Measurements from ENCODE around the gene BCAS1. TPM values are rescaled to one million over a fixed set of nuclear protein-coding genes. Genes with fewer than 3 reads are reported as not detected.

BCAS1 gene
- polyA plus RNA-seq, 12 donors, result 3.5 to 14.6 (median 5.7) TPM; not detected in 1

DNA sequence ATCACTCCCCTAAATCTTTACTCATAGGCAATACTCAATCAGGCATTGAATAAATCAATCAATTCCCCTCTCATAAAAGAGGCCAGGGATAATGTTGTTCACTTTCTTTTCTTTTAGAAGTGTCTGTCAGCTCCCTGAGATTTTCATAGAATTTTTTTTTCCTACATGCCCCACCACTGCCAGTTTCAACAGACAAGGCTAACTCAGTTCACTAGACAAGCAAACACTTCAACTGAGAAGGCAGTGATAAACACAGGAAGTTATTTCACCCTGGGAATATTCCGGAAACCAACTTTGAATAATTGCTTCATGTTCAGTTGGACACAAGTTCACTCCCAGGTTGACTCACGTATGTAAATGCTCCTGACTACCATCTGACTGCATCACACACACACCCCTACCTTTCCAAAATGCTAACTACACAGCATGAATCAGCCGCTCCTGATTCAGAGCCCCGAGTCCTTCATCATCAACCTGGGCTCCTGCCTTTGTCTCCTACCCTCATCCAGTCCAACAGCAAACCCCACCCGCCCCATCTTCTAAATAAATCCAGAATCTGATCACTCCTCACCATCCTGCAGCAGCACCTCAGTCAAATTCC lies 143.9 kb downstream of the BCAS1 start:
- DNase-seq, result no peak

DNA sequence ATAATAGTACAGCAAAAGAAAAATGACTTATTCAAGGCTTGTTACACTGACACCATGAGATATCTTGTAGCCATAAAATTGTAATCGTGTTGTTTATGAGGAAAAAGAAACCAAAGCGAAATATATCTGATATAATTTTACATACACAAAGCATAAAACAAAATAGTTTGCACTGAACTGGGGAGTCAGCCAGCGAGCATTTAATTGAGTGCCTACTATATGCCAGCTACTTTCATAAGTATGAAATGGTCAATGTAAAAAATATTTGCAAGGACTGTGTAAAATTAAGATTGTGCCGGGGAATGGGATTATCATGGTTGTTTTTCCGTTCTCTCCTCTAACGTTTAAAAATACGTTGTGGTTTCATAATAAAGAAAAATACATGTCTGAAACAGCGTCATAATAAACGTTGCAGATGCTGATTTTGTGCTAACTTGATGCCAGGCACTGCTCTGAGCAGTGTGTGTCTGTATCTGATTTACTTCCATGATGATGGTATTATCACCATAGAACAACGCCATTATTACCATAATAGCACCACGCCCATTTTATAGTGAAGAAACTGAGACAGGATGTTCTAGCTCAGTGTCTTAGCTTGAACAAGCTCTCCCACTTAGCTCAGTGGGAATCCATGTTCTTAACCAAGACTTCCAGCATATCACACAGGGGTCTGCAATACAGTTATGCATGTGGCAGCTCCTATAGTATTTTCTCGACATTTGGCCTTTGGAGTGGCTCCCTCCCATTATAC lies 144.6 kb downstream of the BCAS1 start:
- DNase-seq, result no peak

DNA sequence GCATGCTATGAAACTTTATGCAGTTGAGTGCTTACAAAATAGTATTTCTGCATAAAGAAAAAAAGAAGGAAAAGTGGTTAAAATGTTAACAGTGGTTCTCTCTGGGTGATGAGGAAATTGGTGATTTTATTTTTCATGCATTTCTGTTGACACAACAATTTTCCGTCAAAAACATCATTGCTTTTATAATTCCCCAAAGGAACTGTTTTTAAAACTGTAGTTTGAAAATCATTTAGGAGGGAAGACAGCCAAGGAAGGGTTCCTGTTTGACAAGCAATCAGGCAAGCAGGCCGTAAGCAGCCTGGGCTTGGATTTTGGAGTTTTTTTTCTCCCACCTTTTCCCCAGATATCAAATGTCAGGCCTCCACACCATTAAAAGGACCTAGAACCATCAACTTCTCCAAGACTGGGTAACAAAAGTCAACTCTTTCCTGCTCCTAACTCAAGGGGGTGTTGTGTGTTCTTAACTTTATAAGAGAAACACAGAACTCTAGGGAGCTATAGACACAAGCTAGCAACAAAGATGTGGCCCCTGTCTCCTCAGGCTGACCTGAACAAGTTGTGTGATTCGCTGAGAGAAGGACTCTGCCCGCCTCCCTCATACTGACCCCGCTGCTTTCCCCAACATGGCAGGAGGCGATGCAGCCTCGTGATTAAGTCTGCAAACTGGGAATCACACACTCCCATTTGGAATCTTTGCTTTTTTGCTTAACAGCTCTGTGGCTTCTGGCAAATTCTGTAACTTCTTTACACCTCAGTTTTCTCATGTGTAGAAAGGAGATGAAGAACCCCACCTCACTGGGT lies 146.6 kb downstream of the BCAS1 start:
- no peak for DNase-seq

DNA sequence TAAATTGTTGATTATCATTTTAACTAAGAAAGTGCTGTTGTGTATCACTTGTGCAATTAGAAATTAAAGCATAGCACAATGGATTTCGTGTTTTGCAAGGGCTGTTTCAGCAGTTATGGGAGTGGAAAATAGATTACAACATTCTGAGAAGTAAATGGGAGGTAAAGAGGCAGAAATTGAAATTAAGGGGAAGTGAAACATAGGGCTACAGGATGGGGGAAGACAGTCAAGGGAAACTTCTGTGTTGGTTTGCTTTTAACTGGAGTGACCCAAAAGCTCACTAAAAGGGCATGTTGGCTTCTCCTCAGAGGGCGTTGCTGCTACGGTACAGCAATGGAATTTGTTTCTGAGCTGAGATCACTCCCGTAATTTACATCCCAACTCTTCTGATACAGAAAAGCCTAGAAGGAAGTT lies 147.5 kb downstream of the BCAS1 start:
- DNase-seq, result no peak

DNA sequence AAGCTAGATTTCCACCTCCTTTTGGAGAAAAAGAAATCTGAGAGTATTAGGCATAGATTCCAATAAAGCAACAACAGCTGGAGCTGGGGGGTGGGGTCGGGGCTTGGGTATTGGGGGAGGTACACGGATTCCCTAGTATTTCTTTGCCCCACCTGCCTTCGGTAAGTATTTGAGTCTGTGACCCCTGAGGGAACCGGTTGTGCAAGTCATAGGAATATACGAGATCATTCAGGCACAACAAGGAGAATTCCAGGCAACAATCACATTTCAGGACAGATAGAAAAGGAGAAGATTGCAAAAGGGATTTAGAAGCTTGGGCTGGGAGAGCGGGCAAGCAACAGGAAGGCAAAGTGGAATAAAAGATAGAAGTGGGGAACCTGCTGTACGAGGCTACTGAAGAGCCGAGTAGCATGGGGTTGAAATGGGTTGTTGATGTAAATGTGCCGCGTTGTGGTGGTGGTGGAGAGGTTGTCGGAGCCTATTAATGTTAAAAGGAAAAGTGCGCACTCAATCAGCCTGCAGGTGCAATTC lies 148.9 kb downstream of the BCAS1 start:
- no peak for DNase-seq

DNA sequence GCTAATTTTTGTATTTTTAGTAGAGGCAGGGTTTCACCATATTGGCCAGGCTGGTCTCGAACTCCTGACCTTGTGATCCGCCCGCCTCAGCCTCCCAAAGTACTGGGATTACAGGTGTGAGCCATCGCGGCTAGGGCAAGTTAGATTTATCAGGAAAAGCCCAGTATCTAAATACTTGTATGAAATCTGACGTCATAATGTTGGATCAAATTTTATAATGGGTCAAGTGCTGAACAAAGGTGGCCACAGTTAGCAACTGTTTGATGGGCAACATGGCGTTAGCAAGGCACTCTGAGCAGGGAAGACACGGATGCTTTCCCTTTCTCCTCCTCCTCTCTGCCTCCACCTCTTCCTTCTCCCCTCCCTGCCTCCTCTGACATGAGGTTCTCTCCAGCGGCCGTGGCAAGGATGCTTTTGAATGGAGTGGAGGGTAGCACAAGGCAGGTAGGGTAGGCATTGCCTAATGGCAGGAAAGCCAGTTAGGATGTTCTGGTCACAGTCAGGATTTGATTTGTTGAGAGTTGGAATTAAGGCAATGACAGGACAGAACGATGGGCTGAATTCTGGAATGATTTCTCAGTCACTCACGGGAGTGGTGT lies 149.6 kb downstream of the BCAS1 start:
- no peak for DNase-seq

DNA sequence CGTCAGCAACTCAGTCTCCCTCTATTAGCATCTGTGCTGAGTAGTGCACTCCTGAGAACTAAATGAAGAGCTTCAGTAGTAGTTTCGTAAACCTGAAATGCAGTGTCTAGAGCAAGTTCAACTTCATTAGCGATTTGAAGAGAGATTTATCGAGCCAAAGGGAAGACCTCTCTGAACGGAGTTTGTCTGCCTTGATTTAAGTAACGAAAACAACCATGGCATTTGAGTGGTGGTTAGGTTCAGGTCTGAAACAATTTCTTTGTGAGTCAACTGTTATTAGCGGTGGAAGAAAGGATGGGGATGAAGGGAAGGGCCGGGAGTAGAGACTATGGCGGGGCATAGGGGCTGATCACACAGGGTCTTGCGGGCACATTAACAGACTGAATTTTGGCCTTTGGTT lies 150.5 kb downstream of the BCAS1 start:
- no peak for DNase-seq

DNA sequence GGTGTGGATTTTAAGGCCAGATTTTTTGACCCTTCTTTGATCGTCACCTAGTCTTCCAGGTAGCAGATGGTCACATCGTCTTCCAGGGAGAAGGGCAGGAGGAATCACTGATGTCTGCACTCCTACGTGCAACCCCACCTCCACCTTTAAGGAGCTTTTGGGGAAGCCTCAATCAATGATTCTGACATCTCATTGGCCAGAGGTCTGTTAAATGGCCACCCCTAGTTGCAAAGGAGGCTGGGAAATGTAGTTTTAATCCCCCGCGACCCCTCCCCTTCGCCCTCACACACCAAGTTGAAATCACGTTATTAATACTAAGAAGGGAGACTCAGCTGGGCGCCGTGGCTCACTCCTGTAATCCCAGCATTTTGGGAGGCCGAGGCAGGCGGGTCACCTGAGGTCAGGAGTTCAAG lies 151.4 kb downstream of the BCAS1 start:
- no peak for DNase-seq

DNA sequence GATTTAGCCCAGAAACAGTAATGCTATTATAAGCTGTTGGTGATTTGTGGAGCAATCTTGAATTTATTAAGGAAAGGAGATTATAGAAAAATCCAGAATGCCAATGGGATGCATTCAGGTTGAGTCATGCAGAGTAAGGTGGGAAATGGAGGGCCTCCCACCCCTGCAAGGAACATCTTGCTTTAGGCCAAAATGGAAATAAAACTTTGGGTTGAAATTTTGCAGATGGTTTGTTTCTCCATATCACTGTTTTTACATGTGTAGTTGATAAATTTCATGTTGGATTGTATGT lies 152.4 kb downstream of the BCAS1 start:
- no peak for DNase-seq

DNA sequence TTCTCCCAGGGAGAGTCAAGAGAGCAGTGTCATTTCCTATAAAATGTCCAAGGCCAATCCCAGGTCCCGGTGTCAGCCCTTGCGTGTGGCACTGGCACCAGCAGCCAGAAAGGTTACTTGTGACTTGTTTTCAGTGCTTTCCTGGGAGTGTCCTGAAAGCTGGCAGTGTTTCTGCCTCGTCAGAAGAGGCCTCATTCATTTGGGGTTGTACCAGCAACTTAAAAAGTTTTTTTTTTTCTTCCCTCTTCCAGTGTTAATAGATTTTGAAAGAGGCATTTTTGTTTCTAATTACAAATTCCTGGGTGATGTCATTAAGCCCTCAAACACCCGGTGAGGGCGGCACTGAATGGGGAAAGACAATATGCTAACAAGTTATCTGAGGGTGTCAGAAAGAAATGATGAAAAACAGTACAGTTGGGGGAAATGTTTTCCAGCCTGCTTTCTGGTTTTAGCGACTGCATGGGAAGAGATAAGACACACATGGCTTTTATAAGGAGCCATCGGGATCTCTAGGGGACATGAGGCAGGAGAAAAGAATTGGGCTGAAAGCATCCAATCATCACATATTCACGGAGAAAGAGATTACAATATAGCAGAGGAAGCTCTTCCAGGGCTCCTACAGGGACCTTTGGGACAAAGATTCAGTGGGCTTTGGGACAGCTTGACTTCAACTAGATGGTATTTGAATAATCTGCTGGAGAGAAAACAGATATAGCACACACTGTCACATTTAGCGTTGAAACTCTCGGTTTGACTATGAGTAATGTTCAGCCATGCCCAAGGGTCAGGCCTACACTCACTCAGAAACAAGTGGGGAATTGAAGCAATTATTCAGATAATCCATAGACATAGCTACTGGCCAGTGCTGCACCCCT lies 153.0 kb downstream of the BCAS1 start:
- DNase-seq, result no peak

DNA sequence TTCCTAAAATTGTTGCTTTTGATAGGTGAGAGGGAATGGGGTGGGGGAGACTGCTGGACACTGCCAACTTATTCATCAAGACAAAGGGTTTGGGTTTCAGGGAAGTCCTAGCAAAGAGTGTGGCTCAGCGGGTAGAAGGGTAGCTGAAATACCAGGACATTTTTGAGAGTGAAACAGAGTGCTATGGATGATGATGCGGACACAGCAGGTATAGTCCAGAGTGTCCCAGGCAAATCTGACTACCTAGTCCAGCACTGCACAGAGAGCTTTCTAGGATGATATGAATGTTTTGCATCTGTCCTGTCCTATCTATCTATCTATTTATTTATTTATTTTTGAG lies 154.3 kb downstream of the BCAS1 start:
- no peak for DNase-seq

DNA sequence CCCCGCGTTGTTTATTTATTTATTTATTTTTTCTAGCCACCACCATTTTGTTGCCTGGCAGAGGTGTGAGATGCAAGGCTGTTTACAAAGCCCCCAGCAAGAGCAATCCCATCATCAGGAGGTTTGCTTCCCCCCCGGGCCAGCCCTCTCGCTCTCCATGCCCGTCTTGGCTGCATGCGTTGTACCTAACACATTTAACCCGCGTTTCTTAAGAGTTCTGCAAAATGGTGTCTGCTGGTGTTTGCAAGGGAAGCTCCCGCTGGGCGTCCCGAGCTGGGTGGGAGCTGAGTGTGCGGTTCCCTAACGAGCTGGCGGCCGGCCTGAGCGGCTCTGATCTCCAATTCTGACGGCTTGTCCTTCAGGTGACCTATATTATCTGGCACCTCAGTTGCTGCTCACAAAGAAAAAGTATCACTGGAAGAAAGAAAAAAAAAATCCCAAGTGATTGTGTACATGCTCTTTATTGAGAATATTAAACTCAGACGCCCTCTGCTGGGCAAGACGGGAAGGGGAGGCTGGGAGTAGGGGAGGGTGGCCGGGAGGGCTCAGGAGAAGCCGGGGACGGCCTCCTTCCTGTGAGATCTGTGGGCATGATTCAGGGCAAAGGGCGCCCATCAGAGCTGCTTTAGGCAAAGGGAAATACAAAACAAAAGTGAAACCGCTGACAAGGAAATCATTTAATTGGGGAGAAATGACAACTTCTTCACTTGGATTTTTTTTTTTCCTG lies 154.8 kb downstream of the BCAS1 start:
- peak; percentile 94 for DNase-seq

DNA sequence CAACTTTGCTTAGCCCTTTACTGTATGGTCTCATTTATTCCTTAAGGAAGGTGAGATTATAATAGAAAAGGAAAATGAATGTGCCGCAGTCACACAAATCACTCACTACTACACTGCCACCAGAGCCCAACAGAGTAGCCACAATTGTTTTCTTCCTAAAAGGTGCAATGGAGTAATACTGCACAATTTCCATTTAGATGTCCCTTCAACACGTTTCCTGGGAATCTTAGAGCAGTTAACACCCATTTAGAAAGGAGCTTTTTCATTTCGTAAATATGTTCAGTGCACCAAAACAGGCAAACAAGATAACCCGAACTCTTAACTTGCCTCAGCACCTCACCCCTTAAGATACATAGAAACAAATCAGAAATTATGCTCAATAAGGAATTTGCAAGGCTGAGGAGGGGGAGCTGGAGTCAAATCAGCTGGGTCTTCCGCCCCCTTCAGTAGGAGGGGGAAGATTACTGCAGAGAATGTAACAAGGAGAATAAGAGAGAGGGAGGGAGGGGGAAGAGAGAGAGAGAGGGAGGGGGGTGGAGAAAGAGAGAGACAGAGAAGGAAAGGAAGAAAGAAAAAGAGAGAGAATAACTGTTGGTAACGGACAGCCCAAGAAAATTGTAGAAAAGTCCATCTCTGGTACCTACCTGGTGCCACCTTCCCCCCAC lies 155.5 kb downstream of the BCAS1 start:
- DNase-seq, result peak; percentile 63

DNA sequence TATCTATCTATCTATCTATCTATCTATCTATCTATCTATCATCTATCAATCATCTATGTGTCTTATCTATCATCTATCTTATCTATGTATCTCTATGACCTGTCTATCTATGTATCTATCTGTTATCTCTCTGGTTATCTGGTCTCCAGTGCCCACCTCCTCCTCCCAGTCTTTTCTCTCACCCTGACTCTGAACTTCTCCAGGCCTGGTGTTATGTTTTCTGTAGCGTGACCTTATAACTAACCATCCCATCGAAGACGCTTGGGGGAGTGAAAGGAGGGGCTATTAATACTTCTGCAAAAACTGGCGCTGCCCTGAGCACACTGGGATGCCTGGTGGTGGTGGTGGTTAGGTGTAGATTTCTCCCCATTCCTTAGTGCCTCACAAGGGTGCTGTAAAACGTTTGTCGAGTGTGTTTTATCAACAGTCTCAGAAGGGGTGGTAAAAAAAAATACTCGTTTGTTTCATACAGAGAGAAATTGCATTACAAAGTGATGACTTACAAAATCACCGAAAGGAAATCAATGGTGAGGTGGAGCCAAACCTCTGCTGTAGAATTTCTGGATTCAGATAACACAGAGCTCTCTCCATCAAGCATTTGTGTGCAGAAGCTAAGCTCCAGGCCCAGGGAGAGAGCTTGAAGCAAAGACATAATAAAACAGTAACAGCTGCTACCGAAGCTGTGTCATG lies 156.2 kb downstream of the BCAS1 start:
- no peak for DNase-seq

DNA sequence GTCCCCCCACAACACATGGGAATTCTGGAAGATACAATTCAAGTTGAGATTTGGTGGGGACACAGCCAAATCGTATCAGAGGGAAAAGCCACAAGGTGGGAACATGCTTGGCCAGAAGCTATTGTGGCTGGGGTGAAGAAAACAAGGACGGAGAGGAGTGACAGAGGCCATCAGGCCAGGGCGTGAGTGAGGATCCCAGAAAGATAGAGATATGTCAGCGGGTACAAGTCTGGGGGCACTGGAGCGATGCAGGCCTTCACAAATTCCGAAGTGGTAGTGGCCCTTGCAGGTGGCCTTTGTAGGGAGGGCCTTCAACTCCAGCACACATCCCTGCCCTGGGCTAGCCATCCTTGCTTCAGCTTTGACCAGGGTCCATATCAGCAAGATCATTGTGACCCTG lies 159.1 kb downstream of the BCAS1 start:
- DNase-seq, result no peak

DNA sequence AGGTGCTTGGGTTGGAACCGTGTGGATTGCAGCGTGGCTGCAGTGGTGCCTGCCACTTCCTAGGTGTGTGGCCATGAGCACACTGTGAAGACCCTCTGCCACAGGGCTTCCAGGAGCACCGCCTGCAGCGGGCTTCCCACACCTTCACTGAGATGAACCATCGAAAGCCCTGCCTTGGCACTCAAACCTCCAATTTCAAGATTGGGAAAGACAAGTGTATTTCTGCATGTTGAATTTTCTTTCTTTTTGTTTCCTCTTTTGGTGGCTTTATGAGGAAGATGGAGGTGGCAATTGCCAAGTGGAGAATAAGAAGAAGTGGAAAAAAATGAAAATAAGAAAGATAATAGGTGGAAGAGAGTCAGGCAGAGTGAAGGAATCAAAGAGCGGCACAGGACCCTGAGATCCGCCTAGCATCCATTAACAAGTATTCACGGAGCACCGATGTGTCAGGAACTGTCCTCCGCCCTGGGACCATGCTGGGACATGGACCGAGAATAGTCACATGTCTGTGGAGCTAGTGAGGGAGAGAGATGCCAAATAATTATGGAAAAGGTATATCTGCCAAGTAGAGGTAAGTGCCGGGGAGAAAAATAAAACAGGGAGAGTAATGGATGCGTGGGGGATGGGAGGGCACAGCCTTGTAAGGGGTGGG lies 159.9 kb downstream of the BCAS1 start:
- DNase-seq, result no peak

DNA sequence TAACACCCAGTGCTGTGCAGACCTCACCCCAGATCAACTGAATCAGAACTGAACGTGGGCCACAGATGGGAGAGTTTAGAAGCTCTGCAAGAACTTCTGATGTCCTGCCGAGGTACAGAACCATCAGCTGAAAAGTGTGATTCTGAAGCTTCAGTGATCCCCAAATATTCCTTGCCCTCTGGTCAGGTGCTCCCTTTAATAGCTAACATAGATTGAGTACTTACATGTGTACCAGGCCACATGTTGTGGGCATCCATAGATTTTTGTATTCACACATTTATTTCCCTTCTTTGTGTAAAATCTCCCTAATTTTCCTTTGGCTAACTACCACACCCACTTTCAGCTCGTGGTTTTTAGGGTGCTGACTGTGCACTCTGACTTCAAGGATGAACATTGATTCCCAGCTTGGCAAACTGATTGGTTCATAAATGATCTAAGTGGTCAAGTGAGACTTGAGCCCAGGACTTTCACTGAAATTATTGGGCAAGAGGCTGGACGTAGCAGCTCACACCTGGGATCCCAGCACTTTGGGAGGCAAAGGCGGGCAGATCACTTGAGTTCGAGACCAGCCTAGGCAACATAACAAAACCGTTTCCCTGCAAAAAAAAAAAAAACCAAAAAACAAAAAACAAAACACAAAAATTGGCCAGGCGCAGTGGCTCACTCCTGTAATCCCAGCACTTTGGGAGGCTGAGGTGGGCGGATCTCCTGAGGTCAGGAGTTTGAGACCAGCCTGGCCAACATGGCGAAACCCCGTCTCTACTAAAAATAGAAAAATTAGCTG lies 162.2 kb downstream of the BCAS1 start:
- no peak for DNase-seq

DNA sequence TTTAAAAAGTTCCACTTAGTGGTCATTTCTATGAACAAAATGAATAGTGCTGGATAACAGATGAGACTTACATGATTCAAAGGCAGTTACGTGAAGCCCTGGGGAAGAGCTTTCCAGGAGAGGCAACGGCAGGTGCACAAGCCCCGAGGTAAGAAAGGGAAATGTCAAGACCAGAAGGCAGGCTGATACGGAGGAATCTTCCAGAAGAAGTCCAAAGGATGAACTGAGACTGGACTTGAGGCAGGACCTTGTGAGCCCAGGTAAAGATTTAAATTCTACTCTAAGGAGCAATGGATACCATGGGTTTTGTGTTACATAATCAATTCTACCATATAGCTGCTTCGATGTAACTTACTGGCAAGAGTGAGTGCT lies 164.6 kb downstream of the BCAS1 start:
- DNase-seq, result no peak

All from muscle of arm (tissue), 12 donors.